Stimulated activated CD4-positive, alpha-beta T cell treated with anti-CD3 and anti-CD28 coated beads, Interleukin-4, amount 100 ng/mL, for 24 hours (primary cell): ENCODE results near the gene MMP13.
"Not testable (repeated sequence)": the region's sequence is repeated elsewhere in the genome, so short reads cannot be mapped to it uniquely, and the experiment has no call there.

Experiments
- DNase-seq: peaks from one replicate; pipeline ENCODE4 v3.0.0-alpha.2; 2020

MMP13 gene

DNA sequence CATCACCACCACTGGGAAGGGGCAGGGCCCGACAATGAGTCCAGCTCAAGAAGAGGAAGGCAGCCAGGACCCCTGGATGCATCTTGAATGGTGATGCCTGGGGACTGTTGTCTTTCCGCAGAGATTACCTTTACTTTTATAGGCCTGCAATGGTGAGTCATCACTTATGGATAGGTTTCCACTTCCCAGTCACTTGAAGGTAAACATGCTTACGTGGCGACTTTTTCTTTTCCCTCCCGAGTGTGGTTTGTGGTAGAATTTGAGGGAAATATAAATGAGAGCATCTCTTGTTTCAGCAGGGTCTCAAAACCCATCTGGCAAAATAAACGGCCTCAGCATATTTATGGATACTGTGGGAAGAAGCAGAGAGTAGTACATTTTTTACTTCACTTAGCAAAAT is at the start of gene MMP13:
Gene MMP13, minus strand, starts transcription at position 109 of the 400 bp plus-strand sequence. Its CDS starts 27 bp downstream, at position 82.
- no peak for DNase-seq

DNA sequence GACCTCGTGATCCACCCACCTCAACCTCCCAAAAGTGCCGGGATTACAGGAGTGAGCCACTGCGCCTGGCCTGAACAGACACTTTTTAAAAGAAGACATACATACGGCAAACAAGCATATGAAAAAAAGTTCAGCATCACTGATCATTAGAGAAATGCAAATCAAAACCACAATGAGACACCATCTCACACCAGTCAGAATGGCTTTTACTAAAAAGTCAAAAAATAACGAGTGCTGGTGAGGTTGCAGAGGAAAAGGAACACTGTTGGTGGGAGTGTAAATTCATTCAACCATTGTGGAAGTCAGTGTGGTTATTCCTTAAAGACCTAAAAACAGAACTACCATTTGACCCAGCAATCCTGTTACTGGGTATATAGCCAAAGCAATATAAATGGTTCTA is 48.7 kb upstream of the MMP13 start:
- not testable (repeated sequence) for DNase-seq

DNA sequence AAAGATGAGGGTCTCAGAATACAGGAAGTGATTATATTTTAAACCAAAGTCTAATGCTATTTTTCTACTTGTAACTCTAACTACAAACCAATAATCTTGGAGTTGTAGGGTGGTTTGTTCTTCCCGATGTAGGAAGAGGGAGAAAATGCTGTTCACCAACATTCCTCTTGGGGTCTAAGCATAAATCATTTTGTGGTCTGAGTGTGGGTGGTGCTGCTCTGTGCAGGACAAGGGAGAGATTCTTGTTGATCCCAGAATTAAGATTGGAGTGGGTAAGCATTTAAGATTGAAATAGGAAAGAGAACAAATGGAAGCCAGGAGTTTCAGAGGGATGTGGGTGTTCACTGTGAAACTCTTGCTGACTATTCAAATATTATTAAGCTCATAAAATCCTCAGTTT is 38.6 kb upstream of the MMP13 start:
- no peak for DNase-seq

DNA sequence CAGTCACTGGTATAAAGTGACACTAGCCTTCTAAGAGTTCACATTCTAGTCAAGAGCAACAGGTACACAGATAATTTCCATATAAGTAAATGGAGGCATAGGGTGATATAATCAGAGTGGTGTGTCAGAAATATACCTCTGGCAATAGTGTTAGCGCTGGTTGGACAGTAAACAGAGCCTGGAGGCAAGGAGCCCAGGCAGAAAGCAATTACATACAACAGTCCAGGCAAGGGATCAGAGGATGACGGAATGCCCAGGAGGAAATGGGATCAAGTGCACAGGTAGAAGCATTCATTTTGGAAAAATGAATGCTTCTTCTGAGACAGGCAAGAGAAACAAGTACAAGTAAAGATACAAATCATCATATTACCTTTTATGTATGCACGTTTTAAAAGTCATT is 36.2 kb upstream of the MMP13 start:
- no peak for DNase-seq

DNA sequence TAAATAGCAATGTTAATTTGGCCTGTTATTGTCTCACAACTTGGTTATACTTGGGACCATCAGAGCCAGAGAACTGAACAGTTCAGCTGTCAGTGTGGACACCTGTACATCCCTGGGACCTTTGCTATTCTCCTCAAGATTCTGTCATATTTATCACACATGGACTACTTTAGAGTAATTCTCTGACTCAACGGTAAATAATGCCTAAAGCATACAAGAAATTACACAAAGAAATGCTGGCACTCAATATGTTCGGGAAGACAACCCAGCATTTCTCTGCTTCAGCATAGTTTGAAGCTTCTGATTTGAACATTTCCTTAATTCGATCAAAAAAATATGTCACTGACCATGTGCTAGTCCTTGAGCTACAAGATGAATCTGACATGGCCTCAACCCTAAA is 34.6 kb upstream of the MMP13 start:
- DNase-seq: no peak

DNA sequence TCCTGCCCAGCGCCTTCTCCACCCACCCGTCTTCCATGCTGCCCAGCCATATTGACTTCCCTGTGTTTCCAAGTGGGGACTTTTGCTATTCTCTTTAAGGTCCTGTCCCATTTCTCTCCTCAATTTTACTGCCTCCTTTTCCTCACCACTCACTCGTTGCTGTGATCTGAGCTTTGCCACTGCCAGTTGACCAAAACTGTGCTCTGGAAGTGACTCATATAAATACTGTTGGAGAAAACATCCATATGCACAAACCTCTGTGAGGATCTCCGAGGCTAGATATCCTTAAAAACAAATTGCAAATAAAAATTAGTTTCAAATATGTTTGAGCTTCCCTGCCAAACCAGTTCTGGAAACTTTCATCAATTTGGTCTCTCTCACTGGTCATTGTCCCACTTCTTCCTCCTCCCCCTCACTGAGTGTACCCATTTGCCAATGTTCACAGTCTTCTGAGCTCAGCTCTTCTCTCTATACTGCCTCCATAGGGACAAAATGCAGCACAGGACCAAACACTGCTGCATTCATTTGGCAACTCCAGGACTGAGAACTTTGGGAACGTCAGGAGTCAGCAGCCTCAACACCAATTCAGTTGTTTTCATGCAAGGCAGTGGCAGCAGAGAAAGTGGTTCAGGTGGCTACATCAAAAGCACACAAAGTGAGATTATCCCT is 34.0 kb upstream of the MMP13 start:
- no peak for DNase-seq

DNA sequence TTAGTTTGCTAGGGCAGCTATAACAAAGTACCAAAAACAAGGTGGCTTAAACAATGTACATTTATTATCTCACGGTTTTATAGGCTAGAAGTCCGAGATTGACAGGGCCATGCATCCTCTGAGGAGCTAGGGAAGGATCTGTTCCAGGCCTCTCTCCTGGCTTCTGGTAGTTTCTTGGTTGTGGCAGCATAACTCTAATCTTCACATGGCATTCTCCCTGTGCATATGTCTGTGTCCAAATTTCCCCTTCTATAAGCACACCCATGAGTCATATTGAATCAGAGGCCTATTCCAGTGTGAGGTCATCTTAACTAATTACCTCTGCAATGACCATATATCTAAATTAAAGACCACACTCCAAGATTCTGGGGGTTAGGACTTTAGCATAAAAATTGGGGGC is 31.3 kb upstream of the MMP13 start:
- DNase-seq: no peak

DNA sequence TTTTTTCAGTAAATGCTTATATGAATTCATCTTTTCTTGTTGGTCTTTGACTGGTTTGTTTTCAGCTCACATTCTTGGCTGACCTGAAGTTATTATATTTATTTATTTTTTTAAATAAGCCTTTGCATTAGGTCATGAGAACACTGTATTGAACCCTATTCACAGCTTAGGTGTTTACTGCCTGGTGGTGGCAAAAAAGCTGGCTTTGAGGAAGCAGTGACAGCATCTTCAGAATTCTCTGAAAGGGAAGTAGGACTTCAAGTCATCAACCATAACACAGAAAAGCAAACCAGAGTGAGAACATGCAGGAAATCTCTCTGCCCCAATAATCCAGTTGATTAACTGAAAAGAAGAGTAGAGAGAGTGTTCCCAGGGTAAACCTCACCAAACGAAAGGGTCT is 30.3 kb upstream of the MMP13 start:
- no peak for DNase-seq

DNA sequence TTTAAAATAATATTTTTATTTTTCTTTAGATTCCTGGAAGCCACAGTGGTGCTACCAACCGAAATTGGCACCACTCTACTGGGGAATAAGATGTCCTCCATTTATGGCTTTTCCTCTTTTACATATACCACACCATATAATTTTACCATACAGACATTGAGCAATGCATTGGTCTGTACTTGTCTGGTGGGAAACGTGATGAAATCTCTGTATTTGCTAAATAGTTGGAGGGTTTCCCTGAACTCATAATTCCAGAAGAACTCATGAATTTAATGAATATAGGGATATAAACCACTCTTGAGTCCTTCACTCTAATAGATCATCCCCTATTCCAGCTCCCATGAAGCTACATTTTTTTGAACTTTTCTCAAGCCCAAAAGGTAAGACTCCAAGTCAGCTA is 28.0 kb upstream of the MMP13 start:
- no peak for DNase-seq

DNA sequence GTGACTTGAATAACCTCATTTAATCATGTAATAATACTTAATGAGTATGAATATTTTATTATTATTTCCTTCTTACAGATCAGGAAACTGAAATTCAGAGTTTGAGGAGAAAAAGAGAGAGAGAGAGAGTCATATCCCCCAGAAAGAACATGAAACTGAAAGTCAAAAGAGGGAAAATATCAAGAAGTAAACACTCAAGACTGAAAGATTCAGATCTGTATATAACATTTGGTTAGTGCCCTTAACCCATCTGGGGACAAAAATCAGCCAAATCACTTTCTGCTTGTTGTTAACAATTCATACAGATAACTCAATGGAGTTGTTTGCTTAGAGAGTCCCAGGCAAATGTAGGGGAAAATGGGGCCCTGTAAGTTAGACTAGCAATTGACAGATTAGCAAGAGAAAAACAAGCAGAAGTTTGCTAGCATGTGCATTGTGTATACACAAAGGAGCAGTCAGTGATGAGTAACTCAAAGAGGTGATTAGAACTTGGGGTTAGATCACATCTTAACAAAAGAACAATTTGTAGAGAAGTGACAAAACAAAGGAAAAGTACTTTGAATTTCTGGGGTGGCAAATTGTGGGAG is 25.9 kb upstream of the MMP13 start:
- DNase-seq: no peak

DNA sequence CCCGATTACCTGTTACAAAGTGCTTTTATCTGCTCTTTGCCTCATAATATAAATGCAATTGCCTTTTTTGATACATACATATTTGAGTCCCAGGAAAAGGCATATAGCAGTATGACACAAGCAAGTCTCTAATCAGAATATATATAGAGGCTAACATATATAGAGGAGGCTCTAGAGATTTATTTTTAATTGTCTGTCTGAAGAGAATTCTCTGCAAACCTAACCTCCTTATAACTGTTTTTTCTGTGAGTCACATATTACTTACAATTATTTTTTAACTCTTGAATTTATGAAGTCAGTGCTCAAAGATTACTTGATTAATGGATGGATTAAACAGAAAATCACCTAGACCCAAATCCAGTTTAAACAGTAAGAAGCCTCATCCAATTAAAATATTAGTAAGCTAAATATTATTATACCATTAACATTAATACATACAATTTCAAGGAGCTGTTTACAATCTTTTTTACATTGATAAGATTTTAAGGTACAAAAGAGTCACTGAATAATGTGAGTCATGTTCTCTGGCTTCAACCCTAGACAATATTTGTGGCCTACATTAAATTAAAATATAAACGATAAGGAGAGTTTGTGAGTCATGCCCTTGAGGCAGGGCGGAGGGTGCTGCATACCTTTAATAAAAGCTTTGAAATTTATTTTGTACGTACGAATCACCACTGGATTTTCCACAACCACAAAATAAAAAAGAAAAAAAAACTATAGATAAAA is 19.2 kb upstream of the MMP13 start:
- DNase-seq: no peak

DNA sequence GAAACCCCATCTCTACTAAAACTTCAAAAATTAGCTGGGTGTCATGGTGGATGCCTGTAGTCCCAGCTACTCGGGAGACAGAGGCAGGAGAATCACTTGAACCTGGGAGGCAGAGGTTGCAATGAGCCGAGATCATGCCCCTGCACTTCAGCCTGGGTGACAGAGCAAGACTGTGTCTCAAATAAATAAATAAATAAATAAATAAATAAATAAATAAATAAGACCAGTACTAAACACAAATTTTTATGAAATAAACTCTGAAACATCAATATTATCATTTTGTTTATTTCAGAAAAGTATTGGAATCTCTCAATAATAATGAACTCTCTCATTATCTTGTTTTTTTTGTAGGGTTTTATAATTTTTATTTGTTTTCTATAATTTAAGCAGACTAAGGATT is 18.2 kb upstream of the MMP13 start:
- DNase-seq: not testable (repeated sequence)

DNA sequence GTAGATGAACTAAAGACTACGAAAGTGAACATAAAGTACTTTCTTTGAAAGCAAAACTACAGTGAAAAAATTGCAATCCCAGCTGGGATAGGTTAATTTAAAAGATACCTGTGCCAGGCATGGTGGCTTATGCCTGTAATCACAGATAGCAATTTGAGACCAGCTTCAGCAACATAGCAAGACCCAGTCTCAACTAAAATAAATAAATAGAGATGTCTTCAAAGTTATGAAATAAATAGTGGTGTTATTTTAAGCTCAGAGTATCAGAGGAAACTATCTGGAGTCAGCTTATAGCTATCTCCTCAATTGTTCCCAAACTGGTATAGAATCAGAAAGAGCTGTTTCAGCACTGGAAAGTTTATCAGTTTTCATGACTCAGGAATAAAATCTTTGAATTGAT is 17.3 kb upstream of the MMP13 start:
- DNase-seq: no peak

DNA sequence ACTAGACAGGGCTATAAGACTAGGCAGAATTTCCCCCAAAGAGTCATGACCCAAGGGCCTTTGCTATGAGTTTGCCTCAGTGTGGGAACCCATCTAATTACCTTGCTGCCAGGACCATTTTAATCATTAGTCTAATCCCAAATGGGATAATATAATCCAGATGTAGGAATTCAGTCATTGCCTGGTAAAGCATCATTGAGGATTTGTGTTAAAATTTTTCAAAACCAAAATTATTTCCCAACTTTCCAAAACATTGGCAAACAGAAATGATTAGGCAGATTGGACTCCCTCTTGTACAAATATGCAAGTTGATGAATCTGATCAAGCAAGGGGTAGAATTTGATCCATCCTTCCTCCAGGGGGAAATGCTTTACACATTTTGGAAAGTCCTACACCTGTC is 16.2 kb upstream of the MMP13 start:
- DNase-seq: no peak

DNA sequence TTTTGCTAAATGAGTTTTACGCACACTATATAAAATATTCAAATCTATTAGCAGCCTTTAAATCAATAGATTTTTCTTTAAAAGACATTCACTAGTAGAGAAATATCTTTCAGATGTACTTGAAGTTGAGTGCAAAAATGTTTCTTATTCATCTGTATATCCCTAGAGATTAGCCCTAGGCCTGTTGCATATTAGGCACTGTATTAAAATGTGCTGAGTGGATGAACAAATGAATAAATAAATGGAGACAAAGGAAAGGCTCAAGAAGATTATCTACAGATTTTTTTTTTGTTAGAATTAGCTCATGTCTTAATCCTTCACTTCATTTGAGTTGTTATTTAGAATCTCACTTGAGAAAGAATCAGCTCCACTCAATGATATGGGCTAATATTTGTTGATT is 12.0 kb upstream of the MMP13 start:
- no peak for DNase-seq

DNA sequence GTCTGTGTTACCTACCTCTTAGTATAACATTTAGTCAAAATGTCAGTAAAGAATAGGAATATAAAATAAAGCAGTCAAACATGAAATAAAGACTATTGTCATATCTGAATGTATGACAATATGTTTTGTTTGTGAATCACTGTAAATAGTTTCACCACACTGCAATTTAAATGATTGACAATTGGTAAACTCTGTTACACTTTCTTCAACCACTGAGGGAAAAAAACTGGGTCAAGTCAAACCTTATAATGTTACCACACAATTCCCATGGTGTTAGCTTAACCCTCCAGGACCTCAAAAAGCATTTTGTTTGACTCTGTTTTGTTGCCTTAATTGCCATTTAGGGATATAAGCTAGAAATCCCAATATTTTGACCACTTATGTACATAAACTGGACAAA is 10.5 kb upstream of the MMP13 start:
- no peak for DNase-seq

DNA sequence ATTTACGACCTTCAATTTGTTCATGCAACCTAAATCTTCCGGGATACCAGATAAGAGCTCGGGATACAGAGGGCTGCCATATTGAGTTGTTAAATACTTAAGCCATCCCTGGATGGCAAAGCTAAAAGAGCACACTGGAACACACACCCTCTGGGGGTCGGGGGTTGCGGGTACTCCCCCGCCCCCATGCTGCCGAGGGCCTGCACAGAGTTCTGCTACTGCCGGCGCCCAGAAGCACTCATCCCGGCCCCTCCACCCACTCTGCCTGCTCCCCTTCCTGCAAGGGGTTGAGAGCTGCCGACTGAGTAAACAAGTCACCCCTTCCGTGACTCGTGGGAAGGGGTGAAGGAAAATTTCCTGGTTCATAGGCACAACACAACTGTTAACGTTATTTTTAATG is 9.3 kb upstream of the MMP13 start:
- no peak for DNase-seq

DNA sequence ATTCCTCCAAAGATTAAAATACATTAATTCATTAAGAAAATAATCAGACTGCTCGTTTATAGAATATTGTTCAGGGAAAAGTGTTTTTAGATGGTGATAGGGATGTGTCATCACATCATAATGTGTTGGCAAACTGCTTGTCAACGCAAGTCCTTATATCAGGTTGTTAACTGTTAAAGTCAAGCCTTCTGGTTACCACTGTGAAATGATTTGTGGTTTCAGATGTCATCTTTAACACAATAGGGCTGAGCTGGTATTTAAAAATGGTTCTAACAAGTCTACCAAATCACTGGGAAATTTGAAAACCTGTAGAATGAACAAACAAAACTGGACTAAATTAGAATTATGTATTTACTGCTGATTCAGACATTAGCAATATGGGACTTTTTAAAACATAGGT is 2.4 kb upstream of the MMP13 start:
- no peak for DNase-seq

DNA sequence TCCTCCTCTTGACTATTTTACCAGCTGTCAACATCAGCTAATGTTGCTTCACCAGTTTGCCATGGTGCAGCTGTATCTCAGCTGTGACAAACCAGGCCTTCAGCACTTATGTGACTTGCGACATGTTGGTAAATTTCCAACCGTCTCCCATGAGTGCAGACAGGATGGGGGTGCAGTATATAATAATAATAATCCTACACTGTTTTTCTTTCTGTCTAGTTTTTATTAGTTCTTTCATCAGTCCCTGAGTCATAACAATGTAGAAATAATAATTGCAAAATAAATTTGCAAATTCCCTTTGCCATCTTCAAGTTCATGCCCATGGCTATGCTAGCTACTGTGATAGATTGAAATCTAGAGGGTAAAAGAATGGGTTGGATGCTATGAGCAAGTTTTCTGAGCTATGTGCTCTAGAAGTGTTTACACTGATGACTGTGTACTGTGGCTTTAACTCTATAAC is 4.9 kb downstream of the MMP13 start:
- no peak for DNase-seq

DNA sequence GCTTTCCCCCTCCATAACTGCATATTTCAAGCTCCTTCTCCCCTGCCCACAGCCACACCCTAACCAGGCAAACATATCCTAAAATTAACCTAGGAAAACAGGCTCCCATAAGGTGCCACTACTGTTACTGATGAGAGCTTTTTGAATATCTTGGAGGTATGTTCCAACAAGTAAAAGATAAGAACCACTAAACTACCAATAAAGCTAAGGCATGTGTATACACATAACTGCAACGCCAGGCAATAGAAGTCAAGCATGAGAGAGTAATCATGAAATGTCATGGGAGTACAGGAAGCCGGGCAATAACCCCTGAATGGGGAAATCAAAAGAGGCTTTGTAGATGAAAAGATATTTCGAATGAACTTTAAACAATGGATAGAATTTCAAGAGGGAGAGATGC is 9.3 kb downstream of the MMP13 start:
- no peak for DNase-seq

DNA sequence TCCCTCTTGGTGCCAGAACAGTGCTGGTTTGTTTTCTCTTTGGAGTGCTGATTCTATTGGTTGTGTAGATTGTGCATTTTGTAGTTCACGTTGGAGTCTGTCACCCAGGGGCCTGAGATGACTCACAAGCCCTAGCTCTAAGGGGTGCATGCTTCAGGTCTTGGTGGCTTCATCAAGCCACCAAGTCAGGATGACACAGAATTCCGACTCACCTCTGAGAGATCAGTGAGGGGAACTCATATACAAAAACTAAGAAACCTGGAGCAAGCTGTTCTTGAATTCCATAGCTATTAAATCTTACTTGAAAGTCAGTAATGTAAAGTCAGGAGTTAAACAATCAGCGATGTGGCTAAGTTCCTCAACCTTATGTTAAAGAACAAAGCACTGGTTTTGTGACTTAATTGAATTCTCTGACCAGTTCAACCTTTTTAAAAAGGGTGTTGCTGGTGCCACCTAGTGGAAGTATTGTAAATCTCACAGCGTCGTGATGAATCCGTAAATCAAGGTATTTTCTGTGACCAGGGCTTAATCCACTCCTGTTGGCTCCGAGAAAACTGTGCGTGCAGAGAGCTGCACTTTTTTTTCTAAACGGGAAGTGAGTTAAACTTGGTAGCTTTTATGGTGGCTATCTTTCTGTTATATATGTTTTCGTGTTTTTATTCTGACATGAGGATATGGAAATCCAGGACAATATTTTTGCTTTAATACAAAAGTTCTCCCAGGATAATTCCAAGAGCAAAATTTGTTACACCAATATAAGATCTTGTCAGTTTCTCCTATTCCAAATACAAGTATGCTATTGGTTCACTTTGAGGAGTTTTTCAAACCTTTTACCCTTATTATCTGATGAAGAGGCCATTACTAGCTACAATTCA is 14.6 kb downstream of the MMP13 start:
- peak; percentile 35 for DNase-seq

DNA sequence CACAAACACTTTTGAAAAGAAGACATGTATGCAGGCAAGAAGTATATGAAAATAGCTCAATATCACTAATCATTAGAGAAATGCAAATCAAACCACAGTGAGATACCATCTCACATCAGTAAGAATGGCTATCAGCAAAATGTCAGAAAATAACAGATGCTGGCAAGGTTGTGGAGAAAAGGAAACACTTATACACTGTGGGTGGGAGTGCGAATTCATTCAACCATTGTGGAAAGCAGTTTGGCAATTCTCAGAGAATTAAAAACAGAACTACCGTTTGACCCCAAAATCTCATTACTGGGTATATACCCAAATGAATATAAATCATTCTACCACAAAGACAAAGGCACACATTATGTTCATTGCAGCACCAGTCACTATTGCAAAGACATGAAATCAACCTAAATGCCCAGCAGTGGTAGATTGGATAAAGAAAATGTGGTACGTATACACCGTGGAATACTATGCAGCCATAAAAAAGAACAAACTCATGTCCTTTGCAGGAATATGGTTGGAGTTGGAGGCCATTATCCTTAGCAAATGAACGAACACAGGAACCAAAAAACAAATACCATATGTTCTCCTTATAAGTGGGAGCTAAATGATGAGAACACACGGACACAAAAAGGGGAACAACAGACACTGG is 18.5 kb downstream of the MMP13 start:
- no peak for DNase-seq

DNA sequence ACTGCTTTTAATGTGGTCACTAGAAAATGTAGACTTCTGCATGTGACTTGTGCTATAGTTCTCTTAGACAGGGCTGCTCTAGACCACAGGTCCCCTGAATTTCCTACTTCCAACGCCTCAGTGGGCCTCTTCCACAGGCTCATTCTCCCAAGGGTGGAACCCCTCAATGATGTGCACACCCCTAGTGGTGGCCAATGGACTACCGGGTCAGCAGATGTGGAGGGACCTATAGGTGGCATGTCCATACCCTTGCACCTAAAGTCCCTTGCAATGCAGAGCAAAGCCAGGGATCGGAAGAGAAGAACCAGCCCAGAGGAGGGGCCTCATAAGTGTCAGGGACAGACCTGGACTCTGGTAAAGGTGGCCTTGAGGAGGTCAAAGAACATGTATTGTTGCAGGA is 20.0 kb downstream of the MMP13 start:
- DNase-seq: no peak
